ENCODE data around the gene IP6K3. TPM values are rescaled to one million over a fixed set of nuclear protein-coding genes. Genes with fewer than 3 reads are reported as not detected.
A peak's percentile ranks its signal among the peaks of the same experiment; 100 is the strongest.

Gene IP6K3
- total RNA-seq, 1 experiment from 2014 or later, result not detected

DNA sequence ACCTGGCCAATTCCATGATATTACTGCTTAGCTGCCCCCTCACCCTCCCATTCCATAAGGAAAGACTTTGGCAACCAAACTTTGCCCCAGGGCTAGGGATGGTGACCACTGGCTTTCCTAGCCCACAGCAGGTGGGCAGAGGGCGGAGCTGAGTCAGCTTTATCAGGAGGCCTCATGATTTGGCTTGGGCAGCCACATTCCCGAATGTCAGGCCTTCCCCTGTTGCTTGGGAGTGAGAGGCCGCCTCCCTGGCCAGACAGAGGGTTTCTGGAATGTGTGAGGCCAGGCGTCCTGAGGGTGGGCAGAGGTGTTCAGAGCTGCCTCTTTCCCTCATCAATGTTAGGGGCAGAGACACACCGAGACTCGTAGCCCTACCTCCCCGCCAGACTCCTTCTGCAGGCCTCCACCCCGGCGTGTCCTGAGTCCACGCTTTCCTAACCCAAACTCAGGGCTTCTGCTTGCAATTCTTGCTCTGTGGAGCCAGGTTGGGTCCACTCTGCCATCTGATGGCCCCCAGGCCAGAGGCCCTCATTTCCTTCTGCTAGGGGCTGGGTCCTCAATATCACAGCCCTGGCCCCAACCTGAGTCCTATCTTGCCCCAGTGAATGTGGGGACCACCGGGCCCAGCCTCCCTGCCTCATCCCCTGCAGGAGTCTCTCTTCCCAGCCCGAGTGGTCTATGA is 54.5 kb downstream of the IP6K3 start:
- in situ Hi-C loops (cut with HindIII; ENCODE audit: low pct_unique_long_range_greater_than_20kb, low sequenced_read_pairs), result no loop called here
- DNase-seq (ENCODE audit: low read depth, low spot score), result no peak

GRCh38 chr6:33691456-33692077 is 55.1 kb downstream of the IP6K3 start:
- in situ Hi-C loops (cut with HindIII; ENCODE audit: low pct_unique_long_range_greater_than_20kb, low sequenced_read_pairs), result no loop called here
- no peak for DNase-seq (ENCODE audit: low read depth, low spot score)

DNA sequence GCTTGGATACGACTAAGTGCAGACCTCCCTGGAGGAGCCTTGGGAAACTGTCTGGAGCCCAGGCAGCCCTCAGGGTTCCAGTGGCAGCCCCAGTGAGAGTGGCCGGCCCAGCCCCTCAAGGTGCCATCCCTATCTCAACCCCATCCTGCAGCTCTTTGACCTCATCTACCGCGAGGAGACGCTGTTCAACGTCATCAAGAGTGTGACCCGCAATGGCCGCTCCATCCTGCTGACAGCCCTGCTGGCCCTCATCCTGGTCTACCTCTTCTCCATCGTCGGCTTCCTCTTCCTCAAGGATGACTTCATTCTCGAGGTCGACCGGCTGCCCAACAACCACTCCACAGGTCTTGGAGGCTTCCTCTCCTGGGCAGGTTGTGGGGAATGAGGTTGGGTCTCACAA is 55.9 kb downstream of the IP6K3 start:
- in situ Hi-C loops (cut with HindIII; ENCODE audit: low pct_unique_long_range_greater_than_20kb, low sequenced_read_pairs), result no loop called here
- DNase-seq (ENCODE audit: low read depth, low spot score), result no peak

DNA sequence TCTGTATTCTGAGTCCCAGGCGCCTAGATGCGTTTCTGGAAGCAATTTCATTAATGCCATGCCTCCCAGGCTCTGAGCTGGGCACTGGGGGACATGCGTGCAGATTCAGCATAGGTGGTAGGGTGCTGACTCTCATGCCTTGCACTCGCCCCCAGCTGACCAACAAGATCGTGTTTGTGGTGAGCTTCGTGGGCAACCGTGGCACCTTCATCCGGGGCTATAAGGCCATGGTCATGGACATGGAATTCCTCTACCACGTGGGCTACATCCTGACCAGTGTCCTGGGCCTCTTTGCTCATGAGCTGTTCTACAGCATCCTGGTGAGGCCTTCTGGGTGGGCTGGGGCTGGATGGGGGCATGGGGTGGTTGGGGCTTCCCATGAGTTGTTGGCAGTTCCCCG is 56.8 kb downstream of the IP6K3 start:
- no peak for DNase-seq (ENCODE audit: low read depth, low spot score)
- in situ Hi-C loops (cut with HindIII; ENCODE audit: low pct_unique_long_range_greater_than_20kb, low sequenced_read_pairs), result no loop called here

DNA sequence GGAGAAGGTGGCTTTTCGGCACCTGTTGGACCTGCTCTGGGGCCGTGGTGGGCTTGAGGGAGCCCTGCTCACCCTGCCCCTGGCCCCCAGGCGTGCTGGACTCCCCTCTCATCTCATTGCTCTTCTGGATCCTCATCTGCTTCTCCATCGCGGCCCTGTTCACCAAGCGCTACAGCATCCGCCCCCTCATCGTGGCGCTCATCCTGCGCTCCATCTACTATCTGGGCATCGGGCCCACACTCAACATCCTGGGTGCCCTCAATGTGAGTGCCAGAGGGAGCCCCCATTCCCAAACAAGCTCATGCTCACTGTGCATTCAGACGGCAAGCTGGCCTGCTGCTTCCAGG is 57.6 kb downstream of the IP6K3 start:
- in situ Hi-C loops (cut with HindIII; ENCODE audit: low pct_unique_long_range_greater_than_20kb, low sequenced_read_pairs), result no loop called here

DNA sequence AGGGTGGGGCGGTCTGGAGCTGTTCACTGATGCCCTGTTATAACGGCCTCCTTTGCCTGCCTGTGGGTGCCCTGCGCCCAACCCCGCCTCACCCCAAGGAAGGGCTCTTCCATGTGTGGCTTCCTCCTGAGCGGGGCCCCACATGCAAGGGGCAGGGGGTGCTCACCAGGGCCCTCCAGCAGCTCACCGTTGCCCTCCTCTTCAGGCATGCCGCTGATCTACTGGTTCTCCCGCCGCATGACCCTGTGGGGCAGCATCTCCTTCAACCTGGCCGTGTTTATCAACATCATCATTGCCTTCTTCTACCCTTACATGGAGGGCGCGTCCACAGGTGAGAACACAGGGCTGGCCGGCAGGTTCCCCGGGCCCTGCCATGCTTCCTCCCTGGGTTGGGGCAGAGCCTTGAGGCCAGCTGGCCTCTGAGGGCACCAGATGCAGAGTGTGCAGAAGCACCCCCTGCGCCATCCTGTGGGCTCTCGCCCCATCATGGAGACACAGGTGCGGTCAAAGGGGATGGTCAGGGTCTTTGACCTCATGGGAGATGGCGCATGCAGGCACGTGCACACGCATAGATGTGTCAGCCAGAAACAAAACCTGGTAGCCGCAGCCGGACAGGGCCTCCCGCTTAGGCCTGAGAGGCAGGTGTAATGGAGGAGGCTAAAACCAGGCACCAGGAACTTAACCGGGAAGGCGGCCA is 58.1 kb downstream of the IP6K3 start:
- DNase-seq (ENCODE audit: low read depth, low spot score), result no peak
- in situ Hi-C loops (cut with HindIII; ENCODE audit: low pct_unique_long_range_greater_than_20kb, low sequenced_read_pairs), result no loop called here

More for the DNA sequence above, 57.6 kb downstream of the IP6K3 start:
- DNase-seq (ENCODE audit: low read depth, low spot score), result no peak

GRCh38 chr6:33688006-33688405 is 58.7 kb downstream of the IP6K3 start:
- no peak for DNase-seq (ENCODE audit: low read depth, low spot score)
- in situ Hi-C loops (cut with HindIII; ENCODE audit: low pct_unique_long_range_greater_than_20kb, low sequenced_read_pairs), result no loop called here

GRCh38 chr6:33686981-33687975 is 59.4 kb downstream of the IP6K3 start:
- DNase-seq (ENCODE audit: low read depth, low spot score), result no peak
- in situ Hi-C loops (cut with HindIII; ENCODE audit: low pct_unique_long_range_greater_than_20kb, low sequenced_read_pairs), result no loop called here

DNA sequence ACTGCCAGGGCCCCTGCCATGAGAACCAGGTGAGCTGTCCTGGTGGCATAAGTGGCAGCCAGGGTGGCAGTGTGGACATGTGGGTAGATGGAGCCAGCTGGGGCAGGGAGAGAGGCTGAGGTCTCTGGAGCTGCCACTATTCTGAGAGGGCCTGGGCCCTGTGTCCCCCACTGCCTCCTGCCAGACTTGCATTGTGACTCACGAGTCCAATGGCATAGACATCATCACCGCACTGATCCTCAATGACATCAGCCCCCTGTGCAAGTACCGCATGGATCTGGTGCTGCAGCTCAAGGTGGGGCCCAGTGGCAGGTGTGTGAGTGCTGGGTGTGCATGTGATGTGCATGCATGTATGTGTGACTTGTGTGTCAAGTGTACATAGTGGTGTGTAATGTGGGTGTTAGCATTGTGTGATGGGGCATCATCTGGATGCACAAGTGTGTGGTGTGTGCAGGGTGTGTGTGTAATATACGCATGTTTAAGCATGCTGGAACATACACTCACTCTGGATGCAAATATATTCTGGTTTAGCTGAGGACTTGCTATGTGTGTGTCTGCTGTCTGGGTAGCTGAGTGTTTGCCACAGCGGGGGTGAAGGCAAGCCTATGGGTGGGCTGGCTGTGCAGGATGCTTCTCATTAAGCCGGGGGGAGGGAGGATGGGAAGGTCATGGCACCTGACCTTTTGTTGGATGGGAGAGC is 60.3 kb downstream of the IP6K3 start:
- DNase-seq (ENCODE audit: low read depth, low spot score), result no peak

GRCh38 chr6:33685411-33686224 is 61.1 kb downstream of the IP6K3 start:
- in situ Hi-C loops (cut with HindIII; ENCODE audit: low pct_unique_long_range_greater_than_20kb, low sequenced_read_pairs), result no loop called here
- no peak for DNase-seq (ENCODE audit: low read depth, low spot score)

More for the DNA sequence above, 60.3 kb downstream of the IP6K3 start:
- in situ Hi-C loops (cut with HindIII; ENCODE audit: low pct_unique_long_range_greater_than_20kb, low sequenced_read_pairs), result no loop called here

- no peak for DNase-seq (ENCODE audit: low read depth, low spot score)
- in situ Hi-C loops (cut with HindIII; ENCODE audit: low pct_unique_long_range_greater_than_20kb, low sequenced_read_pairs), result no loop called here
Measured at GRCh38 chr6:33684983-33685382, 61.7 kb downstream of the IP6K3 start.

- in situ Hi-C loops (cut with HindIII; ENCODE audit: low pct_unique_long_range_greater_than_20kb, low sequenced_read_pairs), result no loop called here
Measured at GRCh38 chr6:33684428-33684896, 62.2 kb downstream of the IP6K3 start.

DNA sequence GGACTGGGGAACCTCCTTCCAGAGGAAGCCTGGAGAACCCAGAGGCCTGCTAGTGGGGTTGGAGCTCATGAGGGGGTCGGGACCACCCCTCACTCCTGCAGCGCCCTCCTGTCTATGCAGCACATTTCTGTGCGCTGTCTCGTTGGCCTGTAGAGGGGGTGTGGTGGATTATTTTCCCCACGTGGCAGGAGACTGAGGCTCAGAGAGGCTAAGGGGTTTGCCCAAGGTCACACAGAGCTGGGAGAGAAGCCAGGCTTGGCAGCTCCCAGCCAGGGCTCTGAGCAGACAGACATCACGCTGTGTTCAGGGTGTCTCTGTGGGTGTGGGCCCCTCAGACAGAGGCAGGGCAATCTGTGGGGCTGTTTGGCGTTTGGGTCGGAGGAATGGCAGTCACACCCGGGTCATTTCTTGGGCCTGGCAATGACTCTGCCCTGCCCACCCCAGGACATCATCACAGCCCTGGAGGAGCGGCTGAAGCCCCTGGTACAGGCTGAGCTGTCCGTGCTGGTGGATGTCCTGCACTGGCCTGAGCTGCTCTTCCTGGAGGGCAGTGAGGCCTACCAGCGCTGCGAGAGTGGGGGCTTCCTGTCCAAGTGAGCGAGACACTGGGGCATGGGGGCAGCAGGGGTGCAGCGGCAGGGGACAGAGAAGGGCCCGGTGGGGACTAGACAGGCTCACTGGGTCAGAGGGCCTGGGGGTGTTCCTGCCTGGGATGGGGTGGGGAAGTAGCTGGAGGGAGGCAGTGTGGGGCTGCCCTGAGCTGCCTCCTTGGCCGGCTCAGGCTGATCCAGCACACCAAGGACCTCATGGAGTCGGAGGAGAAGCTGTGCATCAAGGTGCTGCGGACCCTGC is 62.9 kb downstream of the IP6K3 start:
- no peak for DNase-seq (ENCODE audit: low read depth, low spot score)
- in situ Hi-C loops (cut with HindIII; ENCODE audit: low pct_unique_long_range_greater_than_20kb, low sequenced_read_pairs), result no loop called here

More at GRCh38 chr6:33684428-33684896, 62.2 kb downstream of the IP6K3 start:
- DNase-seq (ENCODE audit: low read depth, low spot score), result no peak

- in situ Hi-C loops (cut with HindIII; ENCODE audit: low pct_unique_long_range_greater_than_20kb, low sequenced_read_pairs), result no loop called here
- DNase-seq (ENCODE audit: low read depth, low spot score), result peak; percentile 65
Measured at GRCh38 chr6:33683051-33683571, 63.6 kb downstream of the IP6K3 start.

GRCh38 chr6:33682341-33682740 is 64.4 kb downstream of the IP6K3 start:
- in situ Hi-C loops (cut with HindIII; ENCODE audit: low pct_unique_long_range_greater_than_20kb, low sequenced_read_pairs), result no loop called here
- DNase-seq (ENCODE audit: low read depth, low spot score), result no peak
